Mammary epithelial cell (primary cell): ENCODE measurements around the gene HOPX.

Experiments used
- CTCF ChIP-seq, 2 donors: IDR thresholded peaks in 1 of 2; conservative IDR thresholded peaks in 1 of 2; 2 replicates each; pipeline ENCODE4 v1.5.1; 2011 to 2012; ENCODE audit warnings: inconsistent platforms in 2 of 2, low read length in 2 of 2, mild to moderate bottlenecking in 2 of 2, control low read depth in 1 of 2, low read depth in 1 of 2; ENCODE audit not compliant: insufficient read depth in 1 of 2; ENCODE audit errors: extremely low read depth in 1 of 2
- EZH2 ChIP-seq: IDR thresholded peaks from 2 replicates; pipeline ENCODE4 v1.6.1; 2012; ENCODE audit warnings: low read length, inconsistent platforms, borderline replicate concordance

GRCh38 chr4:56657818-56658217 lies 23.3 kb downstream of the HOPX start:
- no peak for TF ChIP-seq CTCF (conservative IDR thresholded peaks at IDR 0.05 in 1 of 2, IDR thresholded peaks at IDR 0.05 in 1 of 2; ENCODE audit: extremely low read depth in 1 of 2, insufficient read depth in 1 of 2, low read depth in 1 of 2, low read length in 2 of 2)
- no peak for TF ChIP-seq EZH2
